ENCODE measurements around the gene MDN1. TPM values are rescaled to one million over a fixed set of nuclear protein-coding genes. Genes with fewer than 3 reads are reported as not detected.

Gene MDN1
- total and polyA plus RNA-seq, 2 donors (not counting 1 experiment from before 2014, with no cell fraction given) = 16.5 to 59.5 TPM

GRCh38 chr6:89613790-89614189 lies 205.8 kb downstream of the MDN1 start:
- Mint-ChIP-seq H3K27me3 (no peaks in the 10 kb centered on the region), H3K9me3 (ENCODE audit: insufficient read depth) (no peaks in the 10 kb centered on the region), H3K27ac (no peak overlapping the region), H3K4me3 (no peak overlapping the region), H3K4me1 (no peaks in the 10 kb centered on the region)
- intact Hi-C loops (cut with micrococcal nuclease) = no loop called here
- no peaks in the 10 kb centered on the region for H3K4me1 ChIP-seq (ENCODE audit: control insufficient read depth in 2 of 2, insufficient read depth in 2 of 2, low read length in 2 of 2)
- no peak overlapping the region for H2AFZ ChIP-seq (ENCODE audit: insufficient read depth, low read depth, low read length, poor library complexity, severe bottlenecking)
- H3K27me3 ChIP-seq (replicated peaks in 1 of 4; ENCODE audit: control extremely low read depth in 1 of 4, control insufficient read depth in 3 of 4, insufficient read depth in 4 of 4, low read length in 3 of 4) = no peaks in the 10 kb centered on the region
- DNase-seq (no peak), ATAC-seq (ENCODE audit: low read depth) (no peak)
- CTCF ChIA-PET = interaction anchor here (2.0 to 6.0 kb wide), 4 partner anchors 182 to 247 kb away, joined by 5 to 51 read pairs (median 10); no protein-coding TSS in a partner anchor
- POLR2A ChIA-PET = no interaction called here
- H3K4me3 ChIP-seq (ENCODE audit: control extremely low read depth in 1 of 5, extremely low read depth in 1 of 5, insufficient read depth in 1 of 5, low read depth in 2 of 5, low read length in 4 of 5) = no peak overlapping the region
- WGBS (ENCODE audit: insufficient coverage) = 100% methylated on average over 2 of the region's 5 CpGs
- H3K27ac ChIP-seq (ENCODE audit: low read length in 2 of 2) = no peak overlapping the region
- no peaks in the 10 kb centered on the region for H3K9me3 ChIP-seq (ENCODE audit: control extremely low read depth in 1 of 3, control insufficient read depth in 2 of 3, insufficient read depth in 1 of 3, low read length in 2 of 3)
- H3K4me2 ChIP-seq (replicated peaks; ENCODE audit: low read depth, low read length, poor library complexity, severe bottlenecking) = no peak overlapping the region
- no peaks in the 10 kb centered on the region for H3K79me2 ChIP-seq (ENCODE audit: control insufficient read depth, insufficient read depth, low read length)
- no peak for TF ChIP-seq CTCF (IDR thresholded peaks at IDR 0.05)
- TF ChIP-seq EZH2 (IDR thresholded peaks at IDR 0.05; ENCODE audit: borderline replicate concordance, insufficient read depth, low read depth, low read length, poor library complexity, severe bottlenecking) = no peak
- no peak overlapping the region for H3K9ac ChIP-seq (ENCODE audit: low read length)
- H3K36me3 ChIP-seq (replicated peaks in 1 of 2; ENCODE audit: control extremely low read depth in 1 of 2, control insufficient read depth in 1 of 2, extremely low read depth in 1 of 2, insufficient read depth in 2 of 2, low read length in 1 of 2) = no peaks in the 10 kb centered on the region
- no peaks in the 10 kb centered on the region for H4K20me1 ChIP-seq (ENCODE audit: control insufficient read depth, insufficient read depth, low read length, poor library complexity, severe bottlenecking)

DNA sequence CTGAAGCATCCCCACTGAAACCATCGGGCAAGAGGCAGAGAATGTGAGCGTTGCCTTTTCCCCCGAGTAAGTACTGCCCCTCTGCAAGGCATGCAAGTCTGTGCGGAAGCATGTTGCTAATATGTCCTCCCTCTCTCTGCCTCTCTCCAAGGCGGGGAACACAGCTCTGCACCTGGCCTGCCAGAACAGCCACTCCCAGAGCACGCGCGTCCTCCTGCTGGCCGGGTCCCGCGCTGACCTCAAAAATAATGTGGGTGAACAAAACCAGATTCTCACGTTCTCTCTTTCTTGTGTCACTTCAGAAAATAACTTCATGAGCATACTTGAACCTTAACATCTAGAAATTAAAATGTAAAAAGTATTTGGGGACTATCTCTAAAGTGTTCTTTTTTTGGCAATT lies 207.5 kb downstream of the MDN1 start:
- no peaks in the 10 kb centered on the region for H4K20me1 ChIP-seq (ENCODE audit: control insufficient read depth, insufficient read depth, low read length, poor library complexity, severe bottlenecking)
- 99% methylated on average over 10 of the region's 12 CpGs for WGBS (ENCODE audit: insufficient coverage)

More for the DNA sequence above, 207.5 kb downstream of the MDN1 start:
- CTCF ChIA-PET = interaction anchor here (0.5 to 6.0 kb wide), 9 partner anchors 9 to 629 kb away, joined by 4 to 61 read pairs (median 10); partner anchors contain the start of gene ANKRD6
- H3K4me1 ChIP-seq (ENCODE audit: control insufficient read depth in 2 of 2, insufficient read depth in 2 of 2, low read length in 2 of 2) = no peaks in the 10 kb centered on the region
- POLR2A ChIA-PET = no interaction called here
- intact Hi-C loops (cut with micrococcal nuclease) = no loop called here
- H3K4me1 Mint-ChIP-seq = no peaks in the 10 kb centered on the region
- TF ChIP-seq EZH2 (IDR thresholded peaks at IDR 0.05; ENCODE audit: borderline replicate concordance, insufficient read depth, low read depth, low read length, poor library complexity, severe bottlenecking) (no peak), CTCF (IDR thresholded peaks at IDR 0.05) (no peak)
- H3K27ac ChIP-seq (ENCODE audit: low read length in 2 of 2) = no peak overlapping the region
- no peaks in the 10 kb centered on the region for H3K79me2 ChIP-seq (ENCODE audit: control insufficient read depth, insufficient read depth, low read length)
- no peak overlapping the region for H3K4me3 Mint-ChIP-seq
- no peaks in the 10 kb centered on the region for H3K27me3 Mint-ChIP-seq
- H3K27me3 ChIP-seq (replicated peaks in 1 of 4; ENCODE audit: control extremely low read depth in 1 of 4, control insufficient read depth in 3 of 4, insufficient read depth in 4 of 4, low read length in 3 of 4) = no peaks in the 10 kb centered on the region
- H3K36me3 ChIP-seq (replicated peaks in 1 of 2; ENCODE audit: control extremely low read depth in 1 of 2, control insufficient read depth in 1 of 2, extremely low read depth in 1 of 2, insufficient read depth in 2 of 2, low read length in 1 of 2) = no peaks in the 10 kb centered on the region
- no peak overlapping the region for H3K27ac Mint-ChIP-seq
- no peak overlapping the region for H2AFZ ChIP-seq (ENCODE audit: insufficient read depth, low read depth, low read length, poor library complexity, severe bottlenecking)
- no peaks in the 10 kb centered on the region for H3K9me3 Mint-ChIP-seq (ENCODE audit: insufficient read depth)
- H3K9me3 ChIP-seq (ENCODE audit: control extremely low read depth in 1 of 3, control insufficient read depth in 2 of 3, insufficient read depth in 1 of 3, low read length in 2 of 3) = no peaks in the 10 kb centered on the region
- H3K9ac ChIP-seq (ENCODE audit: low read length) = no peak overlapping the region
- ATAC-seq (ENCODE audit: low read depth) (no peak), DNase-seq (no peak)
- no peak overlapping the region for H3K4me3 ChIP-seq (ENCODE audit: control extremely low read depth in 1 of 5, extremely low read depth in 1 of 5, insufficient read depth in 1 of 5, low read depth in 2 of 5, low read length in 4 of 5)
- no peak overlapping the region for H3K4me2 ChIP-seq (replicated peaks; ENCODE audit: low read depth, low read length, poor library complexity, severe bottlenecking)
